ENCODE results near the gene ZFP42.
"Not testable (repeated sequence)": the region's sequence is repeated elsewhere in the genome, so short reads cannot be mapped to it uniquely, and the experiment has no call there.

Gene ZFP42

DNA sequence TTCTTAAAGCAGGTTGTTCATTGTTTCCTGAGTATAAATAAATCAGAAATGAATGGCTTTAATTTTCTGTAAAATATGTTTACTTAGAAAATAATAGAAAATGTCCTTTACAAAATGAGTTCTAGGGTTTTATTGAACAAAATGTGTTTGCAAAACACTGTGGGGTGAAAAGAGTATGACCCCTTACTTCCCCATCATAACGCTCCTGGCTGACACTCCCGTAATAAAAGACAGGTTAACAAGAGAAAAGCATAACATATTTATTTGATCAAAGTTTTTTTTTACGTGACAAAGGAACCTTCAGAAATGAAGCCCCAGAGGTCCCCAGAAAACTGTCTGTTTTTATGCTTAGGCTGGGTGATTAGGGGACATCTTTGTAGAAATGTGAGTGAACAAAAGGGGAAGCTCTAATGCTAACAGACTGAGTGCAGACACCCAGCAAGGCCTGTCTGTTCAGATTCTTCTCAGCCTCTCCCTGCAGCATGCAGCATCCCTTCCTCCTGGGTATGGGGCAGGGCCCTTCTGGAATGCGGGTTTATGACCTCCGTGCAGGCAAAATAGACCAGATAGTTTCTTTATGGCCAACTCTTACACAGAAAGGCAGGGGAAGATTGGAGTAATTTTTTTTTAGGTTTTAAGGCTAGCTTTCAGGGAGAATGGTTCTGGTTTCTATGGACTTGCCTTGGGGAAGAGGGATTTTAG is 26.1 kb downstream of the ZFP42 start:
- no peak for DNase-seq (ENCODE audit: low read depth in 3 of 3, low spot score in 1 of 3)

DNA sequence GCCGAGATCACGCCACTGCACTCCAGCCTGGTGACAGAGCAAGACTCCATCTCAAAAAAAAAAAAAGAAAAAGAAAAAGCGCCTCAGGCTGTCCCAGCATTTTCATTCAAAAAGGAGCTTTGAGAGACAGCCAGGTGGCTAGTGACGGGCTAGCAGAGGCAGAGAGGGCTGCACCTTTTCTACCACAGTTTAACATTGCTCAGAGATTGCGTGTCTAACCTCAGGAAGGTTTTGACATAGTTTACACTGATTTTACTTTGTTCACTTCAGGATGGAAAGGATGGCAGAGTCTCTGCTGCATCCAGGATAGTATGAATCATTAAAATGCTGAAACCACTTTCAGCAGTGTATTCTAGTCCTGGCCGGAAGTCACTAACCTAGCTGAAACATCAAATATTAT is 28.1 kb downstream of the ZFP42 start:
- DNase-seq (ENCODE audit: low read depth in 3 of 3, low spot score in 1 of 3), result no peak

DNA sequence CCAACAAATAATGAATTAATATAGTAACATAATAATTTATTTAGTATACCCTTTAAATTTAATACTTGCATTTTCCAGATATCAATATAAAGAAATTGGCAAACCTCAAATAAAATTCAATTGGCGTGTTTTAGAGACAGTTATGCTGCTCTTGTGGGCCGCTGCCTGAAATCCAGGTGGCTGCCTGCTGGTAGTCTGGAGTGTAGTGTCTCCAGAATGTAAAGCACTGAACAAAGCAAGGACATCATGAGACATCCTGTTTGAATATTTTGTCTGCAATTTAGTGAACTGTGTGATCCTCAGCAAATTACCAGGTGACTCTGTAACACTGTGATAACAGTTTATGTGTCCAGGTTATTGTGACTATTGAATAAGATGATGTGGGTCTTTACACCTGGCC is 29.9 kb downstream of the ZFP42 start:
- no peak for DNase-seq (ENCODE audit: low read depth in 3 of 3, low spot score in 1 of 3)

DNA sequence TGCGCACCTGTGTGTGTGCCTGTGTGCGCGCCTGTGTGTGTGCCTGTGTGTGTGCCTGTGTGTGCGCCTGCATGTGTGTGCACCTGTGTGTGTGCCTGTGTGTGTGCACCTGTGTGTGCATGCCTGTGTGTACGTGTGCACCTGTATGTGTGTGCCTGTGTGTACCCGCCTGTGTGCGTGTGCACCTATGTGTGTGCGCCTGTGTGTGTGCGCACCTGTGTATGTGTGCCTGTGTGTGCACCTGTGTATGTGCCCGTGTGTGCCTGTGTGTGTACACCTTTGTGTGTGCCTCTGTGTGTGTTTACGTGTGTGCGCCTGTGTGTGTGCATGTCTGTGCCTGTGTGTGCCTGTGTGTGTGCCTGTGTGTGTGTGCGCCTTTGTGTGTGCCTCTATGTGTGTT is 33.5 kb downstream of the ZFP42 start:
- no peak for DNase-seq (ENCODE audit: low read depth in 3 of 3, low spot score in 1 of 3)

DNA sequence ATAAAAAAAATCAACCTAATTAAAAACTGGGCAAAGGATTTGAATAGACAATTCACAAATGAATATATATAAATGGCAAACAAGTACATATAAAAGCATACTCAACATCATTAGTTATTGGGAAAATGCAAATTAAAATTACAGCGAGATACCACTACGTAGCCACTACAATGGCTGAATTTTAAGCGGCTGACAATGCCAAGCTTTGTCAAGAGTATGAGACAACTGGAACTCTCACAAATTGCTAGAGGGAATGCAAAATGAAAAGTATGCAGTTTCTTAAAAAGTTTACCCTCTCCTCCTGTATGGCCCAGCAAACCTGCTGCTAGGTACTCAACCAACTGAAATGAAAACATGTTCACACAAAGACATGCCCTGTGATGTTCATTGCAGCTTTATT is 34.8 kb downstream of the ZFP42 start:
- DNase-seq (ENCODE audit: low read depth in 3 of 3, low spot score in 1 of 3), result no peak

DNA sequence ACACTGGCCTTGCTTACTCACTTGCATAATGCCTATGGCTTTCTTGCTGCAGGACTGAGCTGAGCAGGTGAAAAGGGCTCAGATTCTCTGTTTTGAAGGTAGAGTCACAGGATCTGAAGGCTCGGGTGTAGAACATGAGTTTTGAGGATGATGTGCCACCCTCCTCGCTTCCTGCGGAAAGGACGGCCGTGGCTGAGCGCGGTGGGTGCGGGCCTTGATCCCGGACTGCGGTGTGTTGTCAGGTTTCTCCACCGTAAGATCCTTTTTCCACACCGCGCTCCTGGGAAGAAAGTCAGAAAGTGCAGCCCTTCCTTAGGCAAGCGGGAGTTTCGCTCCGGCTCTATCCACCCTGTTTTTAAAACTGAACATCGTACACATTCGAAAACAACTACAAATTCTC is 36.2 kb downstream of the ZFP42 start:
- no peak for DNase-seq (ENCODE audit: low read depth in 3 of 3, low spot score in 1 of 3)

DNA sequence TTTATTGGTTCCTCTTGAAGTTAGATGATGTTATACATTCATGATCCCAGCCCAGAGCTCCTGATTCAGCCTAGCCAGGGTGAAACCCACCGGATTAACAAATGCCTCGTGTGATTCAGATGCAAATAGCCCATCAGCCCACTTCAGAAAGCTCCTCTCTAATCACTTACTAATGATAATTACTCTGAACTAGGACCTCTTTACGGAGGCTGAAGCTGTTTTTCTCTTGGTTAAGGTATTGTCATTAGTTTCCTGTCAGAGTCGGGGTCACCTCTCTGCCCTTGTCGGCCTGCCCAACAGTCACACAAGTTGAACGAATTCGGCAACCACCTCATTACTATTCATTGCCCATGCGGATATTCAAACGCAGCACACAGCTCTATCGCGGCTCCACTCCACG is 36.6 kb downstream of the ZFP42 start:
- DNase-seq (ENCODE audit: low read depth in 3 of 3, low spot score in 1 of 3), result no peak

DNA sequence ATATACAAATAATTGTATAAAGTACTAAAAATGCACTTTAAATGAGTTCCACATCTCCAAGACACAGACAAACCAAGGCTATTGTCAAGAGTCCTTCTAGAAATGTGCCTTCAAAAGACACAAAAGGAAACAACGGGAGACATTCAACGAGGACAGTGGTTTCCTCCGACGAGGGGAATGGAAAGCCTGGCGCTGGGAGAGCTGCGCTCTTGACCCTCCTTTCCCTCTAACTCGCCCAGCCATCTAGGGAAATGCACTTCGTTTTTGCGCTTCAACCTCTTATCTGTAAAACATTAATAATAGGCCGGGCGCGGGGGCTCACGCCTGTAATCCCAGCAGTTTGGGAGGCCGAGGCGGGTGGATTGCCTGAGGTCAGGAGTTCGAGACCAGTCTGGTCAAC is 37.0 kb downstream of the ZFP42 start:
- DNase-seq (ENCODE audit: low read depth in 3 of 3, low spot score in 1 of 3), result no peak

DNA sequence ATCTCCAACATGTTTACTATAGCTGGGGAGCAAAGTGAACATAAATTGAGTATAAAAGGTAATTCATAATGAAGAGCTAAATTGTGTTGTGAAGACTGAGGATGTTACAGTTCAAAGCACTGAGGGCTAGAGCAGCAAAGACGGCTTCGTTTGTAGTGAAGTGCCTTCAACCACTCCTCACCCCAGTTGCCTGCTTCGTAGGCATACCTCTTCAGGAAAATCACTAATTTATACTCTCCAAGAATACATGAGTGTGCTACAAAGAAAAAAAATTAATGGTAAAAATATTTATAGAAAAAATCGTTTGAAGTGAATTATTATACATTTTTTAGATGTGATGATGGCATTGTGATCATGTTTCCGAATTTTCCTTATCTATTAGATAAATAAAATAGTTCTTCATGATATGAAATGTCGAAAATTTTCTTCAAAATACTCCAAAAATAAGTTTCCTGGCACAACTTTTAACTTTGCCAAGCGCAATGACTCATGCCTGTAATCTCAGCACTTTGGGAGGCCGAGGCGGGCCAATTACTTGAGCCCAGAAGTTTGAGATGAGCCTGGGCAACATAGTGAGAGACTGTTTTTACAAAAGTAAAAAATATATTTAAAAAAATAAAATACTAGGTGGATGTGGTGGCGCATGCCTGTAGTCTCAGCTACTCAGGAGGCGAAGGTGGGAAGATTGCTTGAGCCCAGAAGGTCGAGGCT is 41.6 kb downstream of the ZFP42 start:
- DNase-seq (ENCODE audit: low read depth in 3 of 3, low spot score in 1 of 3), result no peak

DNA sequence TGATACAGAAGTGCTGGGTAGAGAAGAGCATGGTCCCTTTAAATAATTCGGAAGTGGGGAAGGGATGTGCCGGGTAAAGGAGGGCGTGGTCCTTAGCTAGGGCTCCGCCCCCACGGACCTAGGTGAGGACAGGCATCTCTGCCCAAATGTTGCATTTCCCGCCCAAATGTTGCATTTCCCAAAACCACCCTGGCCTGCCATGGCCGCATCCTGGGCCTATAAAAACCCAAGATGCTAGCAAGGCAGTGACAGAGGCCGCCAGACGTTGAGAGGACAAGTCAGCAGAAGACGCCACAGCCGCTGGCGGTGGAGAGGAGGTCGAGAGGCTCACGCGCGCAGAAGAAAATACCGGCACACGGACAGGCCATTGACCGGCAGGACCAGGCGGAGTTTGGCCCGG is 46.1 kb downstream of the ZFP42 start:
- DNase-seq (ENCODE audit: low read depth in 3 of 3, low spot score in 1 of 3), result no peak

DNA sequence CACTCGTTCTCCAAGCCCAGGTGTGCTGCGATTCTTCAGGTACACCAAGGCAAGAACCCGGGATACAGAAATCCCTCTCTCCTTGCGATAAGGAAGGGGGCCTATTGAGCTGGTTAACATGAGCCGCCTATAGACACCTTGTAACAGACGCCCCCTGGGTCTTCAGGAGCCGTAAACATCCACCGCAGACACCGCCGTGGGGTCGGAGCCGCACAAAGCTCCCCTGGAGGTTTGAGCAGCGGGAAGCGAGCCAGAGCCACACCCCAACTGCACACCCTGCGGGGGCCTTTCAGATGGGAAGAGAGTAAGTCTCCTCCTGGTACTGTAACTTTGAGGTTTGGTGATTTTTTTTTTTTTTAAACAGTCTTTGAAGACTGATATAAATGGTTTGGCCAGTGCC is 46.6 kb downstream of the ZFP42 start:
- no peak for DNase-seq (ENCODE audit: low read depth in 3 of 3, low spot score in 1 of 3)

DNA sequence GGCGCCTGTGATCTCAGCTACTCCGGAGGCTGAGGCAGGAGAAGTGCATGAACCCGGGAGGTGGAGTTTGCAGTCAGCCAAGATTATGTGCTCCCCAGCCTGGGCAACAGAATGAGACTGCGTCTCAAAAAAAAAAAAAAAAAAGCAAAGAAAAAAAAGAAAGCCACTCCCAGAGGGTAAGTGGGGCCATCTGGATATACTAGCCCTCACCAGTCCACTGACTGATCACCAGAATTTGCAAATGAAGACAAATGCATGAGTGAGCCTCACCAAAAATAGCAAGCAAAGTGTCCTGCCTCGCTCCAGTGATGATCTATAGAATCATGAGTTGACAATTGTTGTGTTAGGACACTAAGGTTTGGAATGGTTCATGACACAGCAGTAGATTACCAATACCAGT is 47.6 kb downstream of the ZFP42 start:
- DNase-seq (ENCODE audit: low read depth in 3 of 3, low spot score in 1 of 3), result no peak

DNA sequence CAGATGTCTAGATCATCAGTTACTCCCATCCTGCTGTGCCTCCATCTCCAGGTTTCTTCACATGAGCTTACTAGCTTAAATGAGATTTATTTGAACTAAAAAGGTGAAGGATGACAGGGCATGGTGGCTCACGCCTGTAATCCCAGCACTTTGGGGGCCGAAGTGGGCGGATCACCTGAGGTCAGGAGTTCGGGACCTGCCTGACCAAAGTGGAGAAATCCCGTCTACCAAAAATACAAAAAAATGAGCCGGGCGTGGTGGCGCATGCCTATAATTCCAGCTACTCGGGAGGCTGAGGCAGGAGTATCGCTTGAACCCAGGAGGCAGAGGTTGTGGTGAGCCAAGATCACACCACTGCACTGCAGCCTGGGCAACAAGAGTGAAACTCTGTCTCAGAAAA is 49.9 kb downstream of the ZFP42 start:
- DNase-seq (ENCODE audit: low read depth in 3 of 3, low spot score in 1 of 3), result not testable (repeated sequence)

DNA sequence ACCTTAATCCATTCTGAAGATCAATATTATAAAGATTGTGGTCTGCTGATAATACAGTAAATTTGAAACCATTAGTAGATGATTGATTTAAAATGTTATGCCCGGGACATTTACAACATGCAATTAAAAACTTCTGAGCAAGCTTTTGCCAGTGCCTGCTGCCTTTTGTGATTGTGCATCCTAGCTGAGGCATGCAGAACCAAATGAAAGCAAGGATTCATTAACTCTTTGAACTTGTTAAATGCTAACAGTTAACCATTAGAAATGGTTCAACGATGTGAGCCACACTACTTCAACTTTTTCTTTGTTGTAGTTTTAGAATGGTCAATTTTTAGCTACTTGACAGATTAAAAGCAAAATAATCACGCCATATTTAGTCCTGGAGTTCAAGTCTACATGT is 51.1 kb downstream of the ZFP42 start:
- no peak for DNase-seq (ENCODE audit: low read depth in 3 of 3, low spot score in 1 of 3)

DNA sequence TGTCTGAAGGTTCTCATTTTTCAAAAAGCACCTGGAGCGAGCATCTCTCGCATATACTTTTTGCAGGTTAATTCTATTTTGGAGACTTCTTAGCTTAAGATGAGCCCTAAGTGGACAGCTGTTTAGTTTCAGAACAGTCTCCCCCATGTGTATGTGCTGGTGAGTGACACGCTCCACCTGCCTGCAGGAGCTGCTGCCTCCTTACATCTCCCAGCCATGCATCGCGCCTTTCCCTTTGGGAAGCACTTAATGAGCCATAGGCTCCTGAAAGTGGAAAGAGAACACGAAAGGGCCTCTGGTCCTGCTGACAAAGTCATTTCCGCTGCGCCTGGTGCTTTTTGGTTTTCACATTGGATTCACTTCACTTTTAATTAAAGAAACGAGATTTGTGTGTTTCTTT is 57.7 kb downstream of the ZFP42 start:
- no peak for DNase-seq (ENCODE audit: low read depth in 3 of 3, low spot score in 1 of 3)

Measured in stimulated activated CD4-positive, alpha-beta T cell treated with anti-CD3 and anti-CD28 coated beads, TNF-alpha, amount 100 ng/mL, for 1 hour (primary cell).